GDM1 (cell line): Measurements from ENCODE around the gene TIRAP.
"Not testable (repeated sequence)": the region's sequence is repeated elsewhere in the genome, so short reads cannot be mapped to it uniquely, and the experiment has no call there.

Experiments used
- DNase-seq: peaks from one replicate; lab custom pipeline; 2025; lab: John Stamatoyannopoulos, UW

Gene TIRAP

DNA sequence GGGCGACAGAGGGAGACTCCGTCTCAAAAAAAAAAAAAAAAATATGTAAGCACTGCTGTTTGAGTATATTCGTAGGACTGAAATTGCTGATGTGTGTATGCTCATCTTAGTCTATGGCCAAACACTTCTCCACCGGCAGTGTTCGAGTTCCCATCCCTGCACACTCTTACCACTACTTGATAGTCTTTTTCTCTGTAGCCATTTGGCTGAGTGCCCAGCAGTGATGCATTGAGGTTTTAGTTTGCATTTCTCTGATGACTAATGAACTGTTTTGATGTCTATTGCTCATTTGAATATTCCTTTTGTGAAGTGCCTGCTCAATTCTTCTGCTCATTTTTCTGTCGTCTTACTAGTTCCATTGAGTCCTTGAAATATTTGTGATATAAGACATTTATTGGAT lies 1.9 kb downstream of the TIRAP start:
- DNase-seq = peak; percentile 6

DNA sequence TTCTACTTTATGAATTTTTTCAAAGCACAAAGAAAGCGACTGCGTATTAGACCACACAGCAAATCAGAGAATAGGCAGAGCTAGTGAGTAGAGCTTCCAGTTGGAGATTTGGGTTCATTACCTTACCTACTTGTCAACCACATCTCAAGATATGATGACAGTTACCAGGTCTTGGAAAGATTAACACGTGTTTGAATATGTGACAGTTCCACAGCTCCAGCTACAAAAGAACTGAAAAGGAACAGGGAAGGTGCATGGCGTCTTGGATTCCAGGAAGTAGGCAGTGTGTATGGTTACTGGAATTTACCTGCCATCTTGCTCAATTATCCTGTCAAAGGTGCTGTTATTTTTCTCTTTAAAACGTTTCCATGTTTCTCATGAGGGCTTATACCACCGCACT lies 5.3 kb downstream of the TIRAP start:
- no peak for DNase-seq

DNA sequence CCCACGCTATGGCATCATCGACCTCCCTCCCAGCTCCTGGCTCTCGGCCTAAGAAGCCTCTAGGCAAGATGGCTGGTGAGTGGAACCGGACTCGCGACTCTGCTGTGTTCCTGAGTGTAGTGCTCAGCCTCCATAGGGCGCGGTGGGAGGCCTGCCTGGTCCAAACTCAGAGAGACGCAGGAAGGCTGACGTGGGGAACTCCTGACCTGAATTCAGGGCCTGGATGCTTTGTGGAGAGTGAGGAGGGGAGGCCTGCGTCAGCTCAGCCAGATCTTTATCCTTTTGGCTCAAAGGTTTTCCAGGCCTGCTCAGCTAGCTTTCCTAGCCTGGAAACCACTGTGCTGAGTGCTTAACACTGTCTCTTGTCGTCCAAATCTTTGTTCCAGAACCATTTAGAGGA lies 8.0 kb downstream of the TIRAP start:
- no peak for DNase-seq

DNA sequence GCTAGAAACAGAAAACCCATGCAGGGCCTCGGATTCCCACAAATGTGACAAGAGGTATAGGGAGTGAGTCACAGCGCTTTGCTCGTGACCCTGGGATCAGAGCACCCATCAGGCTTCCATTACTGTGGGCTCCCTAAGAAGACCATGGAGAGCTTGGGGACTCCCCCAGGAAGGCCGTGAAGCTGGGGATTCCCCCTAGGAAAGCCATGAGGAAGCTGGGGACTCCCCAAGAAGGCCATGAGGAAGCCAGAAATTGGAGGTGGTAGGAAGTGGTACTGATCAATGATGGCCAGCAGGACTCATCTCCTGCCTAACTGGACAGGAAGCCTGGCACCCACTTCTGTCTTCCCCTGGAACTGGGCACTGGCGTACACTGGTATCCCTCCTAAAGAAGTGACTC lies 10.8 kb downstream of the TIRAP start:
- DNase-seq = no peak

DNA sequence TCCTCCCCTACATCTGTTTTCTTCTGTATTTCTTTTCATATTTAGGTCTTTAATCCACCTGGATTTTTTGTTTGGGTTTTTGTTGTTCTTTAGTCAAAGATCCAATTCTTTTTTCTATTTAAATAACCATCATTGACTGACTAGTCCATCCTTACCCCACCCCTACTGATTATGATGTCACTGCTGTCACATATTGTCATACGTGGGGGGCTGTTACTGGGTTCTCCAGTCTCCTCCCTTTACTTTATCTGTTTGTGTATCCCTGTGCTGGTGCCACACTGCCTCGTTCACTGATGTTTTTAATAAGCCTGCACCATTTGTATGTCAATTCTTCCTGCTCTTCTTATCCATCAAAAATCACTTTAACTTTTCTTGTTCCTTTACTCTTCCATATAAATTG lies 14.1 kb downstream of the TIRAP start:
- no peak for DNase-seq

DNA sequence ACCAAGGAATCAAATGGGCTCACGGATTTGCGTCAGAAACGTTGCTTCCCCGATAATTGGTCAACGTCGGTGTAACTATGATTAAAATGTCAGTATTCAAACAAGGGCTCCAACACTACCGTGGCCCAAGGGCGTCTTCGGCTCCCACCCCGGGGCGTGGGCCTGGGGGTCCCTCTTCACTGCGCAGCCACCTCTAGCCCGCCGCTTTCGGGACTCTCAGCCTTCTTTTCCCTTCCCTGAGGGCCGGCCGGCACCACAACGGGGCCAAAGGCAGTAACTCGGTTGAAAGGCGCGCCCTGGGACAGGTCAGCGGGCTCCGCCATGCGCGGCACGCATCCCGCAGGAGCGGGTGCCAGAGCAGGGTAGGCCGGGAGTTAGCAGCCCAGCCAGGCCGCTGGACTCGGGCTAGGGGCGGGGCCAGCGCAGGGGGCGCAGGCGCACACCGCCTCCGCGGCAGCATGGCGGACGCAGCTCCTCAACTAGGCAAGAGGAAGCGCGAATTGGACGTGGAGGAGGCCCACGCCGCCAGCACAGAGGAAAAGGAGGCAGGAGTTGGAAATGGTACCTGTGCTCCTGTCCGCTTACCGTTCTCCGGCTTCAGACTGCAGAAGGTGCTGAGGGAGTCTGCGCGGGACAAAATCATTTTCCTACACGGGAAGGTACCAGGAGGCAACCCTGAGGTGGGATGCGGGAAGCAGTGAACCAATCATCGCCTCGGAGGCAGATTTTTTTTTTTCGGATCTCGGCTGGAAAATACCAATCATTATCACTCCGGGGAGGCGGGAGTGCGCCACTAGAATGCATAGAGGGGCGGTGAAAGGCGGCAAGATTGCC lies 20.9 kb downstream of the TIRAP start, which contains the start of gene DCPS:
DCPS (plus strand) TSS at position 438 of the 834 bp plus-strand sequence; CDS start at position 459, 21 bp downstream.
- DNase-seq = peak; percentile 84

DNA sequence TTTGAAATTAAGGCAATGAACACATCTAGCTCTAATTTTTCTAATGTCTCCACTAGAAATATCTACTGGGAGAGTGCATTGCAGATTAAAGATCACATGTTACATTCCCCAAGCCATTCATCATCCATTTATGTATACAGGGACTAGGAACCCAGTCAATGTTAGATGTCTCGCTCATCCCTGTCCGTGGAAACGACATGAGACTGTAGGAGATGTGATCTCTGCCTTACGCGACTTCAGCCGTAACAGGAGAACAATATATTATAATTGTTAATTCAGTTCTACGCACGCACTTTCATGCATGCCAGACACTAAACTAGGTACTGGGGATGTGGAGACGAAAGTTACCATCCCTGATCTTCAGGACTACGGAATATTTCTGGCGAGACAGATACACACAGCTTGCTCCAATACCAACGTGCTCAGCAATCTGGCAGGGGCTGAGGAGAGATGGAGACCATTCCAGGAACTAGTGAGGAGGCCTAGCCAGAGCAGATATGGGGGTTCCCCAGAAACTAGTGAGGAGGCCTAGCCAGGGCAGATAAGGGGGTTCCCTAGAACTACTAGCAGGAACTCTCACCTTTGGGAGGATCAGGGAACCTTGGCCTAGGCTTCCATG lies 21.7 kb downstream of the TIRAP start:
- DNase-seq = no peak

DNA sequence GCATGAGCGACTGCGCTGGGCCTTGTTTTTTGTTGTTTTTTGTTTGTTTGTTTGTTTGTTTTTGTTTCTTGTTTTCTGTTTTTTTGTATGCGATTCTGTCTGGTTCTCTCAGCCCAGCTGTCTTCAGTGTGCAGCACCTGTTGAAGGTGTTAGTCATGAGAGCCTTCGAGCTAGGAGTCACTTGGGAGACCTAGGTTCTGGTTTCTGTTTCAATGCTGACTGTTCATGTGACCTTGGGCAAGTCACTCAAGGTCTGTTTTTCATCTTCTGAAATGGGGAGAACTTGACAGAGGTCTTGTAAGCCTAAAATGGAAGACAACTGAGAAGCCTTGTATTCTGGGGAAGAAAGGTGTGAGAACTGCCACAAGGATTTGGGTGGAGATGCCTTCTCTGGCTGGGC lies 22.8 kb downstream of the TIRAP start:
- no peak for DNase-seq

DNA sequence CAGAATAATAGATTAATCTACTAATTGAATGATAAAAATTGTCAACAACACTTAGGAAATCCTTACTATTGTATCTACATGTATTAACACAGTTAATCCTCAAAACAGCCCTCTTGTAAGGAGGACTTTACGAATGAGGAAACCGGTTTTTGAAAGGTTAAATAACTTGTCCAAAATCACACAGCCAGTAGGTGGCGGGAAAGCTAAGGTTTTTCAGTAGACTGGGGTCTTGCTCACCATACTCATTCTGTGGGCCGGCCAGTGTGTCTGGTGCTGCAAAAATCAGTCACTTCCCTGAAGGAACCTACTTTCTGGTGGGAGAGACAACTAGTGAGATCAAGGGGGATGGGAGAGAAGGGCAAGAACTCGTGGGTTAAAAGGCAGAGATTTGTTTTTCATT lies 24.8 kb downstream of the TIRAP start:
- peak; percentile 49 for DNase-seq

DNA sequence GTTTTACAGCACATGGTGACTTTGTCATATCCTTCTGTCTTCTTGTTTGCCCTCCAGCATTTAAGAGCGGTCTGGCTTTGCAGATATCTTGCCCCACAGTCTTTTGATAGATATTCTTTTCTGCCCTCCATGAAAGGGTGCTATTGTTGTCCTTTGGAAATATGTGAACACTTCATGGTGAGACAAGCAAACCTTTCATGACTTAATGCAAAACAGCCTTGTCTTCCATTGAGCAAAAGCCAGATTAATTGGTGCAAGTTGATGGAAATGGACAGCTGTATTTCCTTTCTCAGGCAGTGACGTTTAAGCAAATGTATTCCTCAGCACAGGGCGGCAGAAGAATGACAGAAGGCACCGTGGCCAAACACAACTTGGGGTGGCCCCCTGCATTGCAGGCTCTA lies 25.4 kb downstream of the TIRAP start:
- no peak for DNase-seq

DNA sequence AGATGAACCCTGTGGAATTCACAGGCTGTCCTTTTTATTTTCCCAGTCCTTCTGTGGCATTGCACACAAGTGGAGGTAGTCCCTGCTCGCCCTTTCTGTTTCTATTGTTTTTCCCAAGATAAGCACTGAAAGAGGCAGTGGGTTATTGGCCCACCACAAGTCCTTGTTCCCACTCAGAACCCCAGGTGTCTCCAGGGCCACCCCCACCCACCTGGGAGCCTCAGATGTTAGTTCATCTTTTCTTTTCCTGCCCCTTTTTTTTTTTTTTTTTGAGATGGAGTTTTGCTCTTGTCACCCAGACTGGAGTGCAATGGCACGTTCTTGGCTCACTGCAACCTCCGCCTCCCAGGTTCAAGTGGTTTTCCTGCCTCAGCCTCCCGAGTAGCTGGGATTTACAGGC lies 25.9 kb downstream of the TIRAP start:
- not testable (repeated sequence) for DNase-seq

DNA sequence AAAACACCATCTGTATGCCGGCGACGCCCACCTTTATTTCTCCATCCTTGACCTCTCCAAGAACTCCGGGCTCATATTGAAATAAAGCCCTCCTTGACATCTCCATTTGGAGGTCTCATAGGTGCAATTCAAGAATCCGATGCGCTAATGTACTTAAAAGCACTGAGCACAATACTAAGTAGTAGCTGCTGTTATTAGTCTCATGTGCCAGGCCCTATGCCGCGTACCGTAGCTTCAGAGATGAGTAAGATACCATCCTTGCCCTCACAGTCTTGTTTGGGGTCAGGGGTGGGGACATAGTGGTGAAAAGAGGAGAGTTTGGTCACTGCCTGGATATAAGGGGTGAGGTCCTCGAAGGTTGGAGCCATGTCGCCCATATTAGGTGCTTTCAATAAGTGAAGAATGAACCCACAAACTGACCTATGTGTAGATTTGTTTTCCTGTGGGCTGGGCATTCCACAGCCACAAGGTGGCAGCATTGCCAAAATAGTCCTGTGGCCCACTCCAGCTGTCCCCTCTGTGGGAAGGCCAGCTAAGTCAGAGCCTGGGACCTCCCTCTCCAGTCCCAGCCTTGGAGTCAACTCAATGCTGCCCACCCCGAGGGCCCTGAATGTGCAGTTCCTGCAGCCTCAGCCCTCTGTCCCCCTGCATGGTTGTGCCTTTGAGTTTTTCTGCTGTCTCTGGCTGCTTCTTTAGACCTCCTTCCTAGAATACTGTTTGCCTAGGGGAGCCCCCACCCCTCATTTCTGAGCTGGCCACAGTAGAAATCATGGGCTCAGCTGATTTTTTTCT lies 27.5 kb downstream of the TIRAP start:
- peak; percentile 57 for DNase-seq

DNA sequence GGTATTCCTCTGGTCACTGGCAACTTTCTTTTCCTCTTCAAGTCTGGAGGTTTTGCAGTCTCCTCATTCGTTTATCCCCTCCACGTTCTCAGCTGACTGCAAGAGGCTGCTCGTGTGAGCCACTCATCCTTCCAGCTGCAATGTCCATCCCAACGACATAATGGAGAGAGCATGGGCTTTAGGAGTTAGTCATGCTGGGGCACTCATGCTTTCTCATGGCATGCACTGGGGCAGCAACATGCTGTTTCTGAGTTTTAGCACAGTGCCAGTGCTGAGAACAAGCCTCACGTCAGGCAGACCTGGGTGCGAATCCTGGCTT lies 28.1 kb downstream of the TIRAP start:
- no peak for DNase-seq

DNA sequence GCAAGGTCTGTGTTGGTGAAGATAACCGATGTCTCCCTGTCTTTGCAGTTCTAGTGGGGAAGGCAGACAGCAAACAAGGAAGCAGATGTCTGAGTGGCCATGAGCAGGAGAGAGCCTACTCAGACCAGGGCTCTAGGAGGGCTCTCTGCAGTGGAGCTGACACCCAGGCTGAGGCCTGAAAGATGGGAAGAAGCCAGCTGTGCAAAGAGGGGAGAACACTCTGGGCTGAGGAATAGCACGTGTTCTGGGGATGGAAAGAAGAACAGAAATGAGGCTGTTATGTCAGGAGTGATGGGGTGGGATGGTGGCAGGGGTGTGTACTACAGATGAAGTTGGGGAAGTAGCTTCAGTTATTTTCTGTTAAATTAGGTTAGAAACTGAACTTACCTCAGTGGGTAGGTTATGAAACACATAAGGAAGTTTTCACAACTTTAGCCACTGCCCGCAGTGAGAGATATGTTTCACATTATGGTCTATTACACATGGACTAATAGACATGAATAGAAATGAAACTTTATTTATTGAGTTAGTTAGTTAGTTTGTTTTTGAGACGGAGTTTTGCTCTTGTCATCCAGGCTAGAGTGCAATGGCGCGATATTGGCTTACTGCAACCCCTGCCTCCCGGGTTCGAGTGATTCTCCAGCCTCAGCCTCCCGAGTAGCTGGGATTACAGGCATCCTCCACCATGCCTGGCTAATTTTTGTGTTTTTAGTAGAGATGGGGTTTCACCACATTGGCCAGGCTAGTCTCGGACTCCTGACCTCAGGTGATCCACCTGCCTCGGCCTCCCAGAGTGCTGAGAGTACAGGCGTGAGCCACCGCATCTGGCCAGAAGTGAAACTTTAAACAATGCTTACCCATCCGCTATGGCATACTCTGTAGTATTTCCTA lies 28.8 kb downstream of the TIRAP start:
- peak; percentile 9 for DNase-seq

DNA sequence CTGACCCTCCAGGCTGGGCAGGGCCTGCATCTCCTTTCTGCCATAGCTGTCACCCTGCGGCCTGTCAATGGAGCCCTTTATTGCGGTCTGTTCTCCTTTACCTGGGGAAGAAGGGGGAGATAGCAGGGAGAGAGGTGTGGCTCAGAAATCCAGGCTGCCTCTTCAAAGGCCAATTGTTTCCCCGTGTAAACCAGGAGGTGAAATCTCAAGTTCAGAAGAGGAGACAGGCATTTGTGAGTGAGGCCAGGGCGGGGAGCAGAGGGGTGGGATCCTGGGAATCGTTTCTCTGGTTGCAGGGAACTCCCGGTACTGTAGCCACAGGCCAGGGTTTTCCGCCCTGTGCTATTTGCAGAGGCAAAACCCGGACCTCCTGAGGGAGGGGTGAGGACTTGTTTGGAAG lies 30.1 kb downstream of the TIRAP start:
- no peak for DNase-seq

DNA sequence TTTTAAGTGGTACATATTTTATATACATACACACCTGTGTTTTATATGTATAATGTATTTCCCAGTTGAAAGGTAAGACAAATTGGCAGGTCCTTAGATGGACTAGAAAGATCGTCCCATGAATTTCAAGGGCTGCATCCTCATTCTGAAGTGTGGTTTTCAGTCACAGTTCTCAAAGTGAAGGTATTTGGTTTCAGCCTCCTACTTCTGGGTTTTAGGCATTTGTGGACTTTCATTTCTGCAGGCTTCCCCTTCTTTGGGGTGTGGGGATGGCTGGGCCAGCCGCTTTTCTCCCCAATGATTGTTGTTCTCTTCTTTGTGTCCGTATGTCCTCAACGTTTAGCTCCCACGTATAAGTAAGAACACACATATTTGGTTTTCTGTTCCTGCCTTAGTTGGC lies 30.9 kb downstream of the TIRAP start:
- DNase-seq = no peak

DNA sequence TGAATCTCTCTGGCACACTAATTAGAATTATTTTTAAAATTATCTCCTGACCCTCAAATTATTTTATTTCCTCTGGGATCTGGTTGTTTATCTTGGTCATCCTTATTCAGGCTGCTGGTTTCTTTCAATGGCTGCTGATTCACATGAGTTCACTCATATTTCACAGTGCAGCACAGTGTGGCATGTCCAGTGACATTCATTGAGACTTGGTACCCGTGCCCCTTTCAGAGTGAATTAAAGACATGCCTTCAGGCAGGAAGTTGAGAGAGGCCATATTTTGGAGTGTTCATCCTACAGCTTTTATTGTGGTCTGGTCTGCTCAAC lies 34.5 kb downstream of the TIRAP start:
- DNase-seq = no peak

DNA sequence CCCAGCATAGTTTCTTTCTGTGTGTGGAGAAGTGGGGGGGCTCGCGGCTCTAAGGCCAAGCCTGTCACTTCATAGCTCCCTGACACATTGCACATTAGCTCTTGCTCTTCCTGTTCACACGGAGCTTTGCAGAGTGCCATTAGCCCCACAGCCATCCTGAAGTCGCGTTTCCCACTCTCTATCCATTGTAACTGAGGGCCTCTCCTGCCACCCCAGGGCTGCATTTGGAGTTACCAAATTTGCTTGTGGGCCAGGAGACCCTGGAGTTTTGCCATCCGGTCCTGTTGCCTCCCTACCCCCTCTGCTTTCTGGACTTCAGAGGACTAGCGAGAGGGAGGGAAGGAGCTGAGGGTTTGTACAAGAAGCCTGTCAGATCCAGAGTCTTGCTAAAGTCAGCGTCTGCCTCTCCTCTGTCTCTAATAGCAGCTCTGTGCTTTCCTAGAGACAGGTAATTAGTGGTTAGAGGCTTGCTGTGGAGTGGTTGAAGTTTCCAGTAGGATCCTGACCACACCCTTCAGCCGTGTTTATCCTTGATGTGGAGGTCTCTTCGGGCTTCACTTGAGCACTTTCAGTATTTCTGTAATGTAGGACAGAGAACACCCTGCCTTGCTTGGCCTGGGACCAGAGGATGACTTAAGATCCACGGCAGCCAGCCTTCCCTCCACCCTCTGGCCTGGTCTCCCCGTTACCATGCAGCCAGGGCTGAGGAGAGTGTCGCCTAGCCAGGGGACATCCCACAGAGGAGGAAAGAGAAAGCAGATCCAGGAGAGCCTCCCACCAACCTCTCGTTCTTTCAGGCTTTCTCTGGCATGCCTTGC lies 35.1 kb downstream of the TIRAP start:
- DNase-seq = peak; percentile 63

DNA sequence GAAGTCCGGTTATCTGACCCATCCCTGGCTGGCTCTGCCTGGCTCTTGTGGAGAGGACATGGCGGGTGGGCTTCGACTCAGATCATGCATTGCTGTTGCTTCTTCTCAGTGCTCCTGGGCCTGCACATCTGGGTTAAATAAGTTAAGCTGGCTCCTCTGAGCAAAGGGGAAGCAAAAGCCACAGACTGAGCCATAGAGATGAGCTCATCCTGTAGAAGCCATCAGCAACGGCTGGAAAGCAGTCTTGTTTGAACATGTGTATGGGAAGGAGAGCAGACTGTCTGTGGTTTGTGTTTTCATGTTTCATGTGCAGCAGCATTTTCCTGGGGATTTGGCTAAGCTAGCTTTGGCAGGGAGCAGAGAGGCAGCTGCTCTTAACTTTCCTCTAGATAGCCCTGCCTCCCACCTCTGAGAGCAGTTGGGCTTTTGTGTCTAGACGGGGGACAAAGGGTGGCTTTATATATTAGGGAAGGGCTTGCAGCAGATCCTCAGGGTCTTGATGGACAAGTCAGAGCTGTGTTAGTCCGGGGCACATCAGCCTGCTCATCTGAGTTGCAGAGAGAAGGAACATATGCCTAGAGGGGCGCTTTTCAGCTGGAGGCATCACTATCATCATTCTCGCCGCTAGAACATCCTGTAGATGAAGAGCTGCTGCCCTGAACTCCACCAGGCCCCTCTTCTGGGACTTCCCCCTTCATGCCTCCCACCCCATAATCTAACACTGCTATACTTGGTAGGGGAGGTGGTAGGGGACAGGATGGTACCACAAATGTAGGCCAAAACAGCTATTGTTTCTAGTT lies 35.9 kb downstream of the TIRAP start:
- peak; percentile 94 for DNase-seq

DNA sequence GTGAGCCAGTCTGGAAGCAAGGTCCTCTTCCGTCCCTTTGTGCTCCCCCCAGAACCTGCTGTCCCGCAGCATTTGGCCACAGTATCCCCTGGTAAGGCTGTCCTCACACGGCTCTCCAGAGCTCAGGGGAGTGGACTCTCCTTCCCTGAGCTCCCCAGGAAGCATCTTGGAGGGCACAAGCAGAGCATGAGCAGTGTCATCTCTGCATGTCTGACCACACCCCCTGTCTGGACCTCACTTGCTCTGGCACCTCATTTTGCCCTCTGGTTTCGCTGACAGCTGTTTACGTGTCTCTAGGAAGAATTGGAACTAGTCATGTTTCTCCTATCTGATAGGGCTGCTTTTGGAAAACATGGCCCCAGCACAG lies 36.5 kb downstream of the TIRAP start:
- DNase-seq = no peak

DNA sequence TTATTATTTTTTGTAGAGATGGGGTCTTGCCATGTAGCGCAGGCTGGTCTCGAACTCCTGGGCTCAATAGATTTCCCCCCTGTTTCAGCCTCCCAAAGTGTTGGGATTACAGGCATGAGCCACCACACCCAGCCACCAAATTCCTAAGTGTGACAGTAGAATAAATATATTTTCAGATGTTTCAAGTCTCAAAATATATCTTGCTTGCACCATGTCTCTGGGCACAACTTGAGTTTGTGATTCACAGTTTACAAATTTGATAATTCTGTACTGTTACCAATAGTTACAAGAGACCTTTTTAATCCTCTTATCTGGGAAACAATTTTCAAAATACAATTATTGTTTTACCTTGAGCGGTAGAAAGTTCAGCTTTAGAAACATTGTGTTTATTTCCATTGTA lies 40.1 kb downstream of the TIRAP start:
- DNase-seq = no peak
